Neural progenitor cell (in vitro differentiated cells): ENCODE data around the gene NDUFV3.

Experiments used
- CTCF ChIP-seq: fragments of 200-600 bp; sonication (generic); IDR thresholded peaks from 2 replicates; pipeline ENCODE4 v1.5.1; 2017; ENCODE audit warnings: antibody characterized with exemption, mild to moderate bottlenecking
- EZH2 ChIP-seq: fragments of 200-600 bp; sonication (generic); IDR thresholded peaks from 2 replicates; pipeline ENCODE4 v1.6.1; 2017; ENCODE audit warnings: antibody characterized with exemption, mild to moderate bottlenecking, moderate library complexity

DNA sequence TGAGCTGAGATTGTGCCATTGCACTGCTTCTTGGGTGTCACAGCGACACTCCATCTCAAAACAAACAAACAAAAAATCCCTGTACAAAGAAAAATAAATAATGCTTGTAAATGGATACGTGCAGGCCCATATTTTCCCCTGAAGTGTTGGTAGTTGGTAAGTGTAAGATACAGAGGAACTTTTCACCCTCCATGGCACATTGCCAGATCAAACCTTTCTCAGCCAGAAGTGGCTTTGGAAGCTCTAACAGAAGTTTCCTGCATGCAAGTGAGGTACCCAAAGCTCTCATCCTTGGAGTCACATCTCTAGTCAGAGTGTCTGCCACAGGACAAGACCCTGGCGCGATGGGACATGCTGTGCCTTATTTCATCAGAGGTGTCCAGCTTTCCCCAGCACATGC lies 7.3 kb downstream of the NDUFV3 start:
- TF ChIP-seq CTCF (no peak), EZH2 (no peak)
